ENCODE measurements around the gene ZBTB2. TPM values are rescaled to one million over a fixed set of nuclear protein-coding genes. Genes with fewer than 3 reads are reported as not detected.
"Not testable (repeated sequence)": the region's sequence is repeated elsewhere in the genome, so short reads cannot be mapped to it uniquely, and the experiment has no call there.

Gene ZBTB2
- total RNA-seq, 2 experiments from 2014 or later, result 16.4 to 17.0 TPM

GRCh38 chr6:151349651-151350270 lies 41.6 kb downstream of the ZBTB2 start:
- intact Hi-C loops (cut with micrococcal nuclease; ENCODE audit: unreplicated experiment), result no loop called here
- Histone ChIP-seq H3K79me2 (ENCODE audit: insufficient read depth, low read depth, low read length) (no peaks in the 10 kb centered on the region), H3K4me2 (ENCODE audit: low read length) (no peak overlapping the region), H4K20me1 (ENCODE audit: insufficient read depth, low read length) (no peaks in the 10 kb centered on the region), H3K9me2 (ENCODE audit: insufficient read depth, low read length) (no peaks in the 10 kb centered on the region), H3K4me3 (ENCODE audit: low read depth, low read length, poor library complexity, severe bottlenecking) (no peak overlapping the region), H2AFZ (ENCODE audit: low read length) (no peak overlapping the region), H3K27ac (ENCODE audit: low read depth, low read length, poor library complexity, severe bottlenecking) (no peak overlapping the region), H3K36me3 (ENCODE audit: insufficient read depth, low read length) (no peaks in the 10 kb centered on the region), H3K4me1 (ENCODE audit: insufficient read depth, low read length, poor library complexity, severe bottlenecking) (no peaks in the 10 kb centered on the region), H3K9me3 (ENCODE audit: low read length) (no peaks in the 10 kb centered on the region)
- POLR2A ChIA-PET, result interaction anchor here (0.6 to 0.7 kb wide), 2 partner anchors 8 to 1286 kb away, joined by 3 to 4 read pairs; no protein-coding TSS in a partner anchor
- DNase-seq (ENCODE audit: low spot score), result no peak
- no TSS peak for BruUV-seq (replicated peaks)
- CTCF ChIA-PET (ENCODE audit: unreplicated experiment), result no interaction called here
- TF ChIP-seq CTCF (conservative IDR thresholded peaks at IDR 0.05; ENCODE audit: low read length), result no peak
- no peak for TF ChIP-seq EZH2phosphoT487 (IDR thresholded peaks at IDR 0.05; ENCODE audit: borderline replicate concordance, low read depth, low read length)

- DNase-seq (ENCODE audit: low spot score); H4K20me1 ChIP-seq (ENCODE audit: insufficient read depth, low read length); intact Hi-C loops (cut with micrococcal nuclease; ENCODE audit: unreplicated experiment); H3K4me2 ChIP-seq (ENCODE audit: low read length); CTCF ChIA-PET (ENCODE audit: unreplicated experiment); H3K4me3 ChIP-seq (ENCODE audit: low read depth, low read length, poor library complexity, severe bottlenecking); POLR2A ChIA-PET; H3K36me3 ChIP-seq (ENCODE audit: insufficient read depth, low read length); H3K9me3 ChIP-seq (ENCODE audit: low read length); H3K27ac ChIP-seq (ENCODE audit: low read depth, low read length, poor library complexity, severe bottlenecking); BruUV-seq (replicated peaks); H3K79me2 ChIP-seq (ENCODE audit: insufficient read depth, low read depth, low read length); H2AFZ ChIP-seq (ENCODE audit: low read length); H3K9me2 ChIP-seq (ENCODE audit: insufficient read depth, low read length); H3K4me1 ChIP-seq (ENCODE audit: insufficient read depth, low read length, poor library complexity, severe bottlenecking): not testable (repeated sequence)
Measured at GRCh38 chr6:151342750-151343149, 48.6 kb downstream of the ZBTB2 start.

GRCh38 chr6:151341476-151342195 lies 49.7 kb downstream of the ZBTB2 start:
- TF ChIP-seq CTCF (conservative IDR thresholded peaks at IDR 0.05; ENCODE audit: low read length) (no peak), EZH2phosphoT487 (IDR thresholded peaks at IDR 0.05; ENCODE audit: borderline replicate concordance, low read depth, low read length) (no peak)
- no peak overlapping the region for H2AFZ ChIP-seq (ENCODE audit: low read length)
- H3K9me3 ChIP-seq (ENCODE audit: low read length), result no peaks in the 10 kb centered on the region
- no peaks in the 10 kb centered on the region for H3K79me2 ChIP-seq (ENCODE audit: insufficient read depth, low read depth, low read length)
- H3K36me3 ChIP-seq (ENCODE audit: insufficient read depth, low read length), result no peaks in the 10 kb centered on the region
- H4K20me1 ChIP-seq (ENCODE audit: insufficient read depth, low read length), result no peaks in the 10 kb centered on the region
- no peaks in the 10 kb centered on the region for H3K9me2 ChIP-seq (ENCODE audit: insufficient read depth, low read length)
- intact Hi-C loops (cut with micrococcal nuclease; ENCODE audit: unreplicated experiment), result no loop called here
- no TSS peak for BruUV-seq (replicated peaks)
- POLR2A ChIA-PET, result interaction anchor here (0.5 to 0.7 kb wide), 2 partner anchors 15 to 1542 kb away, joined by 3 to 4 read pairs; no protein-coding TSS in a partner anchor
- no peak overlapping the region for H3K4me2 ChIP-seq (ENCODE audit: low read length)
- H3K27ac ChIP-seq (ENCODE audit: low read depth, low read length, poor library complexity, severe bottlenecking), result no peak overlapping the region
- no peak for DNase-seq (ENCODE audit: low spot score)
- no peak overlapping the region for H3K4me3 ChIP-seq (ENCODE audit: low read depth, low read length, poor library complexity, severe bottlenecking)
- CTCF ChIA-PET (ENCODE audit: unreplicated experiment), result no interaction called here
- no peaks in the 10 kb centered on the region for H3K4me1 ChIP-seq (ENCODE audit: insufficient read depth, low read length, poor library complexity, severe bottlenecking)
